K562 (cell line): ENCODE data around the gene TTLL12. TPM values are rescaled to one million over a fixed set of nuclear protein-coding genes. Genes with fewer than 3 reads are reported as not detected.

Experiments
- ATAC-seq: fragments of 200-7000 bp; cut with Tn5 transposase; 3 replicates; pipeline ENCODE4 v1.9.1; 2020; ENCODE audit warnings: moderate library complexity
- BruUV-seq: library from RNA; stranded (reverse); fragments of 400-500 nt; replicated peaks from 2 replicates; lab custom pipeline; 2021; lab: Mats Ljungman, UMichigan
- CTCF ChIA-PET: fragments of 300-600 bp; formaldehyde crosslinking; extraction: SDS; loops from one replicate; lab custom pipeline; 2021; ENCODE audit warnings: low intra/inter-chr PET ratio; lab: Yijun Ruan, JAX
- POLR2A ChIA-PET: fragments of 300-600, 350-650 bp; sonication (Branson Sonifier 250); formaldehyde crosslinking; extraction: SDS; loops from one replicate; lab custom pipeline; 2021; ENCODE audit warnings: antibody characterized with exemption, inconsistent platforms; lab: Yijun Ruan, JAX
- DNase-seq, 4 experiments: peaks; one replicate each; pipeline versions ENCODE4 v3.0.0 to v3.0.0-alpha.2; 2011 to 2018; ENCODE audit warnings: low spot score in 3 of 4, mixed read lengths in 3 of 4; ENCODE audit errors: extremely low read depth in 1 of 4
- FAIRE-seq: peaks from 2 replicates; lab custom pipeline; 2011; peaks lifted over from hg19 to GRCh38; lab: Jason Lieb, UNC
- H2AFZ ChIP-seq: 2 replicates; pipeline ENCODE4 v1.6.0; 2011; ENCODE audit warnings: low read depth, low read length, control low read depth, inconsistent platforms
- H3K27ac ChIP-seq: fragments of 200-600 bp; 3 replicates; pipeline ENCODE4 v1.8.0; 2011; ENCODE audit warnings: low read depth, mild to moderate bottlenecking, control low read depth, inconsistent platforms, low read length, moderate library complexity, mixed read lengths; ENCODE audit errors: extremely low read depth
- H3K27me3 ChIP-seq, 2 experiments: fragments of 300-600 bp in 1 of 2; 2 replicates in 1 of 2; 3 replicates in 1 of 2; pipeline versions ENCODE4 v1.6.0 to v1.8.0; 2011; ENCODE audit warnings: inconsistent platforms in 2 of 2, low read length in 2 of 2, mild to moderate bottlenecking in 1 of 2, mixed read lengths in 1 of 2, moderate library complexity in 1 of 2; ENCODE audit not compliant: control insufficient read depth in 2 of 2, insufficient read depth in 2 of 2
- H3K36me3 ChIP-seq: fragments of 300-600 bp; 3 replicates; pipeline ENCODE4 v1.8.0; 2011; ENCODE audit warnings: mild to moderate bottlenecking, low read length, inconsistent platforms; ENCODE audit not compliant: control insufficient read depth, insufficient read depth
- H3K4me1 ChIP-seq, 2 experiments: fragments of 200-600 bp in 1 of 2; replicated peaks in 1 of 2; 2 replicates in 1 of 2; 3 replicates in 1 of 2; pipeline versions ENCODE4 v1.5.1 to v1.8.0; 2011; ENCODE audit warnings: inconsistent platforms in 2 of 2, low read length in 2 of 2, mild to moderate bottlenecking in 1 of 2, mixed read lengths in 1 of 2, moderate library complexity in 1 of 2; ENCODE audit not compliant: control insufficient read depth in 2 of 2, insufficient read depth in 2 of 2
- H3K4me2 ChIP-seq: 2 replicates; pipeline ENCODE4 v1.6.1; 2011; ENCODE audit warnings: low read length, control low read depth, inconsistent platforms, mixed read lengths; ENCODE audit not compliant: insufficient read depth
- H3K4me3 ChIP-seq: fragments of 200-600 bp; sonication (generic), shearing (Covaris generic); 2 replicates; pipeline ENCODE4 v1.5.1; 2016; ENCODE audit warnings: control low read depth, inconsistent platforms
- H3K79me2 ChIP-seq: fragments of 200-600 bp; 3 replicates; pipeline ENCODE4 v1.8.0; 2011; ENCODE audit warnings: low read length, inconsistent platforms; ENCODE audit not compliant: control insufficient read depth, insufficient read depth
- H3K9ac ChIP-seq, 2 experiments: 2 replicates each; pipeline versions ENCODE4 v1.6.0 to v1.6.1; 2011; ENCODE audit warnings: low read depth in 2 of 2, low read length in 2 of 2, control low read depth in 1 of 2, inconsistent platforms in 1 of 2, mild to moderate bottlenecking in 1 of 2, mixed read lengths in 1 of 2; ENCODE audit not compliant: insufficient read depth in 1 of 2
- H3K9me1 ChIP-seq: one replicate; pipeline ENCODE4 v1.6.0; 2011; ENCODE audit warnings: inconsistent platforms, mild to moderate bottlenecking, low read length, moderate library complexity; ENCODE audit not compliant: control insufficient read depth, insufficient read depth
- H3K9me3 ChIP-seq: replicated peaks from 2 replicates; pipeline ENCODE4 v1.5.1; 2011; ENCODE audit warnings: low read depth, low read length, inconsistent platforms; ENCODE audit not compliant: control insufficient read depth, insufficient read depth
- H4K20me1 ChIP-seq: replicated peaks from 2 replicates; pipeline ENCODE4 v1.6.1; 2011; ENCODE audit warnings: low read length, inconsistent platforms, mixed read lengths; ENCODE audit not compliant: control insufficient read depth, insufficient read depth
- CREB3 ChIP-seq: fragments of 450-650 bp; conservative IDR thresholded peaks from 2 replicates; pipeline ENCODE4 v1.6.1; 2016; ENCODE audit warnings: missing genetic modification characterization, low read depth, mild to moderate bottlenecking, missing compliant biosample characterization, moderate library complexity
- ELK3 ChIP-seq: fragments of 450-650 bp; formaldehyde crosslinking; IDR thresholded peaks from 2 replicates; pipeline ENCODE4 v1.4.0; 2020; ENCODE audit warnings: mild to moderate bottlenecking
- KAT2B ChIP-seq: IDR thresholded peaks from one replicate; pipeline ENCODE4 v1.6.1; 2012; ENCODE audit warnings: low read depth, mild to moderate bottlenecking, control low read depth, inconsistent platforms, low read length, moderate library complexity
- MITF ChIP-seq: IDR thresholded peaks from 2 replicates; pipeline ENCODE4 v1.6.1; 2014; ENCODE audit warnings: antibody characterized with exemption
- SNIP1 ChIP-seq: fragments of 450-650 bp; IDR thresholded peaks from 2 replicates; pipeline ENCODE4 v1.7.1; 2017; ENCODE audit warnings: low read depth, mild to moderate bottlenecking
- ZBTB40 ChIP-seq, 2 experiments: fragments of 450-650 bp in 1 of 2; sonication (generic) in 1 of 2; formaldehyde crosslinking in 1 of 2; IDR thresholded peaks; 2 replicates each; pipeline versions ENCODE4 v1.7.1 to v1.9.0; 2016 to 2022; ENCODE audit warnings: inconsistent platforms in 1 of 2, mild to moderate bottlenecking in 1 of 2, missing genetic modification reagents in 1 of 2
- ZKSCAN3 ChIP-seq: fragments of 250-450 bp; sonication (Bioruptor Pico); IDR thresholded peaks from 2 replicates; pipeline ENCODE4 v1.4.0; 2020
- ZNF133 ChIP-seq: fragments of 250-450 bp; sonication (Bioruptor Pico); IDR thresholded peaks from 2 replicates; pipeline ENCODE4 v1.4.0; 2020; ENCODE audit warnings: mild to moderate bottlenecking
- WGBS: fragments of 100-300 bp; shearing (Covaris generic); methylation state at CpG from one replicate; pipeline ENCODE4 v1.1.6; 2016; ENCODE audit warnings: low coverage, mixed read lengths; ENCODE audit not compliant: insufficient coverage; ENCODE audit errors: missing lambda C conversion rate; 5-methylcytosine and 5-hydroxymethylcytosine counted together
- in situ Hi-C: fragments of 300-500 bp; cut with MboI; formaldehyde crosslinking; loops from 4 replicates; pipeline ENCODE4 v1.15.0; 2018; ENCODE audit warnings: inconsistent platforms, mixed read lengths
- intact Hi-C: fragments of 100-400 bp; cut with micrococcal nuclease; formaldehyde crosslinking; loops from 2 replicates; pipeline ENCODE4 v1.14.2; 2022
- polyA plus RNA-seq, 8 experiments: library from polyadenylated mRNA; depleted of rRNA in 4 of 8; stranded (reverse) in 5 of 8; unstranded in 3 of 8; fragments of >200 nt; fragmentation: Nextera tagmentation in 2 of 8; fragmentation: Illumina TruSeq in 1 of 8; extraction: Ambion mirVana in 2 of 8; extraction: Trizol in 1 of 8; gene quantifications; 2 replicates each; pipeline versions ENCODE4 v1.2.1 to v1.2.3, GENCODE V29; 2011 to 2014; ENCODE audit warnings: inconsistent platforms in 1 of 8, missing spikeins in 1 of 8
- total RNA-seq, 7 experiments: library from RNA; depleted of rRNA in 6 of 7; stranded (reverse); fragments of >200 nt in 6 of 7; fragmentation: Illumina TruSeq in 2 of 7; extraction: Trizol in 2 of 7; gene quantifications; 2 replicates each; pipeline versions ENCODE4 v1.2.1 to v1.2.3, GENCODE V29; 2011 to 2021; ENCODE audit warnings: low replicate concordance in 1 of 7

The TTLL12 gene
- total and polyA plus RNA-seq, 9 of the 15 experiments (the other 6 are each of a cell fraction or from before 2014, with no cell fraction given): 1.3 to 128 (median 43.0) TPM

GRCh38 chr22:43202756-43203410 lies 15.9 kb upstream of the TTLL12 start:
- ATAC-seq (no peak), FAIRE-seq (no peak), DNase-seq (no peak)
- Histone ChIP-seq H3K27me3 (peaks cover 0 to 23% of the 10 kb centered on the region in 2 experiments; a peak in 3 of 5 replicates), H3K4me3 (no peak overlapping the region), H4K20me1 (no peaks in the 10 kb centered on the region), H3K9ac (no peak overlapping the region; a peak in 1 of 4 replicates), H3K4me2 (no peak overlapping the region), H3K27ac (no peak overlapping the region), H3K79me2 (no peaks in the 10 kb centered on the region), H3K9me3 (no peaks in the 10 kb centered on the region), H3K9me1 (no peaks in the 10 kb centered on the region), H2AFZ (no peak overlapping the region), H3K36me3 (no peaks in the 10 kb centered on the region), H3K4me1 (peaks cover 0 to 9% of the 10 kb centered on the region in 2 experiments; a peak in 2 of 5 replicates)
- 31% methylated on average over 11 of the region's 13 CpGs for whole genome bisulfite sequencing
- ChIA-PET CTCF (no interaction called here), POLR2A (interaction anchor here (0.9 to 1.0 kb wide), 2 partner anchors 13 to 587 kb away, joined by 3 read pairs; no protein-coding TSS in a partner anchor)
- intact Hi-C loops: no loop called here
- in situ Hi-C loops: no loop called here
- no TSS peak for BruUV-seq
- no peak for TF ChIP-seq ZKSCAN3 (CRISPR knock-in tag)
- no peak for TF ChIP-seq KAT2B
- TF ChIP-seq SNIP1: no peak
- no peak for TF ChIP-seq ZNF133 (CRISPR knock-in tag)
- no peak for TF ChIP-seq ZBTB40 (IDR thresholded peaks at IDR 0.05)
- no peak for TF ChIP-seq ZBTB40 (CRISPR knock-in tag; IDR thresholded peaks at IDR 0.05)
- TF ChIP-seq MITF: no peak
- no peak for TF ChIP-seq CREB3 (tag)
- no peak for TF ChIP-seq ELK3 (CRISPR knock-in tag)
